A549 treated with CpdA at 1 μM for 4 hours (cell line): ENCODE data around the gene CCNT1. TPM values are rescaled to one million over a fixed set of nuclear protein-coding genes. Genes with fewer than 3 reads are reported as not detected.

Source experiments
- total RNA-seq: library from RNA; stranded (reverse); fragments of 200-300 nt; extraction: Qiagen RNA extraction; gene quantifications from 5 replicates; pipeline ENCODE4 v1.2.3, GENCODE V29; 2022; ENCODE audit warnings: low read depth

CCNT1 gene
- total RNA-seq = 12.8 to 15.9 TPM (median 14.0 TPM) in 5 replicates

DNA sequence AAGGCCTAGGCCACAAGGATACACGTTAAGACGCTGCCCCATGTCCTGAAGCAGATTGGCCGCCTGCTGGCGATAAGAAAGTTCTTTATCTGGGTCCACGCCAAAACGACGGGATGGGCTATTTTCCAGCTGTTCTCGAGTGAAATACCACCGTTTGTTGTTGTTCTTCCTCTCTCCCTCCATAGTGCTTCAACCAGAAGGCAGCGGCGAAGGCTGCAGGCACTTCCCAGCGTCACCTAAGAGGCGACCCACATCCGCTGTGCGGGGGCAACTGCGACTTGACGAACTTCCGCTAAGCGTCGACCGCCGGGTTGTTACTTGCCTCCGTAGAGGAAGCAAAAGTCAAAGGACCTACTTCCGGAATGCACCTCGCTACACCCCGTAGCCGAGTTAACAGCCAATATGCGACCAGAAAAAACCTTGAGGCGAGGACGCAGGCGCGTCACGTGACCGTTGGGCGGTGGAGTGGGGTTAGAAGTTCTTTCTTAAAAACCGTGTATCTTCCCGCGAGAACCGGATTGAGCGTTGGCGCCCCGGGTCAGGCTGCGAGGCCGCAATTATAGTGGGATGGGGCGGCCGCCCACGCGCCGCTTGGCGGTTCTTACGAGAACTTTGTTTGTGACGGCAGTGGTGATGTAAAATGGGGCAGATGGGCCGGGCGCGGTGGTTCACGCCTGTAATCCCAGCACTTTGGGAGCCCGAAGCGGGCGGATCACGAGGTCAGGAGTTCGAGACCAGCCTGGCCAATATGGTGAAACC lies at the start of gene CCNT1:
TSS of gene CCNT1 (minus strand) at position 215 of the 759 bp plus-strand sequence. CDS start at position 183, 32 bp downstream.

DNA sequence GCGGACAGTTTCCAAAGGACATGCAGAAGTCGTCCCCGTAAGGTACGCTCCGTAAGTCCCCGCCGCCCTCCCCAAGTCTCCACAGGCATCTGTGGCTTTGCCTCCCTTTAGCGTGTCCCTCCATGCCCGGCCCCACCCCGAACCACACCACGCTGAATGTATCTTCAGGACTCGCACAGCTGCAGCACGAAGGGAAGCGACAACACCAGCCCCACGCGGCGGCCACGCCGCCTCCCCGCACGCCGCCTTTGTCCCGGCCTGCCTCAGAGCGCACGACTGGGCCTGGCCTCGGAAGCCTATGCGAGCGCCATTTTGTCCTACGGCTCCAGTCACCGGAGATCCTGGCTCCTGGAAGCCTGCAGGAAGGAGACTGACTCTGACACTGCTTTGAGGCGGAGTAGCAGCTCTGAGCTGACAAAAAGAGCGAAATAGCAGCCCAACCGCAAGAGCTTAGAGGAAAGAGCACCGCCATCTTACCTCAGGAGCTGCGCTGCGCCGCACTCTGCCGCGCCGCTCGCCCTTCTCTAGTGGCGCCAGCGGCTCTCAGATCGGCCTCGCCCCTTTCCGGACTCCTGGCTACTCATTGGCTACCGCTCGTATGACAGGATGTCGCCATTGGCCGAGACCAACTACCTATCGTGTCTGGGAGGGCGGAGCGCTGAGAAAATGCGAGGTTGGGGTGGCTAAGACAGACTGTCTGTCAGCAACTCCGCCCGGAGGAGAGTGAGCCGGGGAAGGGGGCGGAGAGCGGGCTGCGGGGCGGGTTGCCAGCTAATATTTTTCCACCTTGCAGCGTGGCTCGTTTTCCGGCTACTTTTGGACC lies 34.6 kb downstream of the CCNT1 start, which contains the start of gene KANSL2:
TSS of gene KANSL2 (minus strand) at position 529 of the 823 bp plus-strand sequence. CDS start 606 bp downstream, outside the sequence.

Other genes starting within 250 kb of the CCNT1 start
- not detected in 5 replicates for gene ANP32D, start 244.1 kb downstream of the CCNT1 start, total RNA-seq
- gene C12orf54, start 234.2 kb downstream of the CCNT1 start, total RNA-seq = not detected in 5 replicates
- gene OR8S1, start 191.1 kb downstream of the CCNT1 start, total RNA-seq = not detected in 5 replicates
- gene LALBA, start 146.7 kb downstream of the CCNT1 start, total RNA-seq = not detected in 5 replicates
- 31.5 to 41.2 TPM (median 36.0 TPM) in 5 replicates for gene KANSL2, start 34.5 kb downstream of the CCNT1 start, total RNA-seq
- gene ADCY6, start 72.4 kb upstream of the CCNT1 start, total RNA-seq = 11.0 to 17.3 TPM (median 14.5 TPM) in 5 replicates
- 26.8 to 42.5 TPM (median 33.5 TPM) in 5 replicates for gene CACNB3, start 101.8 kb upstream of the CCNT1 start, total RNA-seq
- gene DDX23, start 135.5 kb upstream of the CCNT1 start, total RNA-seq = 88.3 to 94.1 TPM (median 90.0 TPM) in 5 replicates
- gene RND1, start 149.2 kb upstream of the CCNT1 start, total RNA-seq = 18.7 to 26.5 TPM (median 19.9 TPM) in 5 replicates
- 46.4 to 62.3 TPM (median 57.0 TPM) in 5 replicates for gene FKBP11, start 208.8 kb upstream of the CCNT1 start, total RNA-seq
- 116 to 162 TPM (median 157 TPM) in 5 replicates for gene ARF3, start 240.8 kb upstream of the CCNT1 start, total RNA-seq